ENCODE measurements around the gene NTSR1.

The NTSR1 gene

DNA sequence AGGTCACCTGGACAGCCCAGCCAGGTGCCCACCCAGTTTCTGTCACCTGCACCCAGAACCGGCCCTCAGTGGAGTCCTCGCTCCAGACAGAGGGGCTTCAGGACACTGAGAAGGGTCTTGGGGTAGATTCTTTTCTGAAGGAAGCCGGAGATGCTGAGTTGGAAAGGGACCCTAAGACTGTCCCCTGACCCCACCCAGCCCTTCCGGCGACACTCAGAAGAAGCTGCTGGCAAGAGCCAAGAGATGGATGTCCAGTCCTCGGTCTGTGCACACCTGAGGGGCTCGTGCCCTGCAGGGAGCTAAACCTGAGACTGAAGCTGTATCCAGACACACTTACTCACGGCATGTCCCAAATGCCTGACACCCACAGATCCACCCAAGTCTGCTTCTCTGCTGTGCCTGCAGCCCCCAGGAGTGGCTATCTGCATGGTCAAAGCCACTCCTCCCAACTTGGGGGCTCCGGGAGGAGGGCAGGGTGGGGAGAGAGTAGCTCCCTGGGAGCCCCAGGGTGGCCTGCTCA, 20.2 kb downstream of the NTSR1 start:
- DNase-seq (ENCODE audit: low read depth in 1 of 2, low spot score in 1 of 2): no peak
- in situ Hi-C loops (cut with HindIII; ENCODE audit: low pct_unique_long_range_greater_than_20kb, low sequenced_read_pairs): no loop called here
- TF ChIP-seq JUND (IDR thresholded peaks at IDR 0.05; ENCODE audit: low read depth): no peak

DNA sequence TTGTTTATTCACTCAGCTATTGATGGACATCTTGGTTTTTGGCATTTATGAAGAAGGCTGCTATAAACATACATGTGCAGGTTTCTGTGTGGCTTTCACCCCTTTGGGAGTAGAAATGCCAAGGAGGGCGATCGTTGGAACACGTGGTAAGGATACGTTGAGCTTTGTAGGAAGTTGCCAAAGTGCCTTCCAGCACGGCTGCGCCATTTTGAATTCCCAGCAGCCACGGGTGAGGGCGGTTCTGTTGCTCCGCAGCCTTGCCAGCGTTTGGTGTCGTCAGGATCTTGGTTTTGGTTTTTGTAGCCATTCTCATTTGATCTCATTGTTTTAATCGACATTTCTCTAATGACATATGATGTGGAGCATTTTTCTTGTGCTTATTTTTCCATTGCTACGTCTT, 21.8 kb downstream of the NTSR1 start:
- in situ Hi-C loops (cut with HindIII; ENCODE audit: low pct_unique_long_range_greater_than_20kb, low sequenced_read_pairs): no loop called here
- DNase-seq (ENCODE audit: low read depth in 1 of 2, low spot score in 1 of 2): no peak
- TF ChIP-seq JUND (IDR thresholded peaks at IDR 0.05; ENCODE audit: low read depth): no peak

DNA sequence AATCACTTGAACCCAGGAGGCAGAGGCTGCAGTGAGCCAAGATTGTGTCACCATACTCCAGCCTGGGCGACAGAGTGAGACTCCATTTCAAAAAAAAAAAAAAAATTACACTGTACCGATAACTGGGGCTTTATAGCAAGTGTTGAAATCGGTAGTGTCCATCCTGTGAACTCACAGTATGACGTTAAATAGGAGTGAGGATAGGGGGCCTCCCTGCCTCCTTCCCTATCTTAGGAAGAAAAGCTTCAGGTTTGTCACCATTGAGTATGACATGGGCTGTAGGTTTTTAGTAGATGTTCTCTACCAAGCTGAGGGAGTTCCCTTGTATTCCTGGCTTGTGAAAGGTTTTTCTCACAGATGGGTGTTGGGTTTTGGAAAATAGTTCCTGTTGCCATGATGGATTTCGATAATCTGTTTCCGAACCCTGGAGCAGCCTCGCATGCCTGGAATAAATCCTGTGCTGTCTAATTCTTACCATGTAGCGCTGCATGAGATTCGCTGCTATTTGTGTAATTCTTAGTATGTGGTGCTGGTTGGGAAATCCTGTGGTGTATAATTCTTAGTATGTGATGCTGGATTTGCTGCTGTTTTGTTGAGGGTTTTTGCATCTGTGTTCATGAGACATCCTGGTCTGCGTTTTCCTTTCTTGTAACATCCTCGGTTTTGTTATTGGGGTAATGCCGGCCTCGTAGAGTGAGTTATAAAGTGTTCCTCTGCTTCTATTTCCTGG, 23.6 kb downstream of the NTSR1 start:
- no peak for TF ChIP-seq JUND (IDR thresholded peaks at IDR 0.05; ENCODE audit: low read depth)
- DNase-seq (ENCODE audit: low read depth in 1 of 2, low spot score in 1 of 2): no peak
- in situ Hi-C loops (cut with HindIII; ENCODE audit: low pct_unique_long_range_greater_than_20kb, low sequenced_read_pairs): no loop called here

DNA sequence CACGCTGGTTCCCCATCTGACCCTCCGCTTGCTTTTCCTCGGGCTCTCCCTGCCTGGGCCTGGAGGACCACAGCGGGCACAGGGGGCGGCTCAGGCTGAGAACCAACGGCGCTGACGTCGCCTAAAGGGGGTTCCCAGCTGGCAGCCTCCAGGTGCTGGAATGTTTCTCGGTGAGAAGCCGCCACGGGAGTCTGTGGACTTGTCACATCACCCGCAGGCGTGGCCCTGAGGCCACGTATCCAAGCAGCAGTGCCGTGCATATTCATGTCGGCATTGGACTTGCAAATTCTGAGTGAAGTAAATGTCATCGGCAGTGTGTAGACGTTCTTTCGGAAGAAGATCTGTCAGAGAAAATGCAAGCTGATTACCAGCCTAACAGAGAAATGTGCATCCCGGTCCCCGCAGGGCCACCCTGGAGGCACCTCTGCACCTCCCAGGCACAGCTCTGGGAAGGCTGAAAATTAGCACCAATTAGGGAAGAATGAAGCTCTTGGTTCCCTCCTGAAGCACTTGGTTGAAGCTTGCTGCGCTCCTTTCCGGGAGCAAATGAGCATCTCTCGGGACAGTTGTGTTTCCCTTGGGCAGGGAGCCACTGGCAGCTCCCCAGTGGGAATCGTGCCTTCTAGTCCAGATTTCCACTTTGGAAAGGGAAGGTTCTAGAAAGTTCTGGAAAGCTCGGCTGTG, 24.3 kb downstream of the NTSR1 start:
- no peak for TF ChIP-seq JUND (IDR thresholded peaks at IDR 0.05; ENCODE audit: low read depth)
- in situ Hi-C loops (cut with HindIII; ENCODE audit: low pct_unique_long_range_greater_than_20kb, low sequenced_read_pairs): no loop called here
- DNase-seq (ENCODE audit: low read depth in 1 of 2, low spot score in 1 of 2): no peak

DNA sequence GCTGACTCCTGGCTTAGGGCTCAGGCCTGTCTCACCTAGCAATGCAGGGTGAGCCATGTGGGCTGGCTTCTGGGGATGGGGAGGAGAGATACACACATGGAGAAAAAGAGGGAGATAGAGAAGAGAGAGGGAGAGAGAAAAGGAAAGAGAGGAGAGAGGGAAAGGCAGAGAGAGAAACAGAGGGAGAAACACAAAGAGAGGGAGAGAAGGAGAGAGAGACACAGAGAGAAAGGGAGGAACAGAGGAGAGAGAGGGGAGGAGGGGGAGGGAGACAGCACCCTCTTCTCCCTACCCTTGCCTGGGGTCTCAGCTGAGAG, 24.8 kb downstream of the NTSR1 start:
- DNase-seq (ENCODE audit: low read depth in 1 of 2, low spot score in 1 of 2): no peak
- in situ Hi-C loops (cut with HindIII; ENCODE audit: low pct_unique_long_range_greater_than_20kb, low sequenced_read_pairs): no loop called here
- no peak for TF ChIP-seq JUND (IDR thresholded peaks at IDR 0.05; ENCODE audit: low read depth)

DNA sequence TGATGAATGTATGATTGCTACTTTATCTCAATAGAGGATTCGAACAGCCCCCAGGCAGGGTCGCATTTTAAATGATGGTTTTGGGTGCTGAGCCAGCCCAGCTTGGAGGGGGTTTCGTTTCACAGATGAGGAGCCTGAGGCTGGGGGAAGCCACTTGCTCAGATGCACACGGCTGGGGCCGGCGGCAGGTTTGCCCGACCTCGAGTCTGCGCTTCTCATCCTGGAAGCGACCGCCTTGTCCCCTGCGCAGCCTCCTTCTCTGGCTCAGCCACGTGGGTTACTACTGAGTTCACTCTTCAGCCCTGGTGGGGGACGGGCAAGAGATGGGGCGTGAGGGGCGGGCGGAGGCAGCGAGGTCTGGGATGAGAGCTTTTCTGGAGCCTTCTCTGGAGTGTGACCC, 25.3 kb downstream of the NTSR1 start:
- TF ChIP-seq JUND (IDR thresholded peaks at IDR 0.05; ENCODE audit: low read depth): no peak
- in situ Hi-C loops (cut with HindIII; ENCODE audit: low pct_unique_long_range_greater_than_20kb, low sequenced_read_pairs): no loop called here
- DNase-seq (ENCODE audit: low read depth in 1 of 2, low spot score in 1 of 2): no peak

DNA sequence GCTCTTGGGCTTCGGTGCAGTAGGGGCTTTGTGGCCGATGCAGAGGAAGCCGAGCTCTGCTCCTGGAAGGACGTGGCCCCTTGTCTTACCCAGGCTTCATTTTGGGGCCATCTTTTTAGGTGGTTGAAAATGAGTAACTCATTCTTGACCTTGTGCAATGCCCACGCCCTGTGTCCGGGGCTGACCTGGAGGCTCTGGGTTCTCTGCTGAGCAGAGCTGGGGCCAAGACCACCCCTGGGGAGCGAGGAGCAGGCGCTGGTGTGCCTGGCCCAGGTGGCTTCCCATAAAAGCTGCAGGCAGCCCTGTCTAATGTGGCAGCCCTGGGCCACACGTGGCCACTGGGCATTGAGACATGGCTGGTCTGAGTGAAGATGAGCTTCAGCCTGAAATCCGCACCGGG, 25.7 kb downstream of the NTSR1 start:
- in situ Hi-C loops (cut with HindIII; ENCODE audit: low pct_unique_long_range_greater_than_20kb, low sequenced_read_pairs): no loop called here

DNA sequence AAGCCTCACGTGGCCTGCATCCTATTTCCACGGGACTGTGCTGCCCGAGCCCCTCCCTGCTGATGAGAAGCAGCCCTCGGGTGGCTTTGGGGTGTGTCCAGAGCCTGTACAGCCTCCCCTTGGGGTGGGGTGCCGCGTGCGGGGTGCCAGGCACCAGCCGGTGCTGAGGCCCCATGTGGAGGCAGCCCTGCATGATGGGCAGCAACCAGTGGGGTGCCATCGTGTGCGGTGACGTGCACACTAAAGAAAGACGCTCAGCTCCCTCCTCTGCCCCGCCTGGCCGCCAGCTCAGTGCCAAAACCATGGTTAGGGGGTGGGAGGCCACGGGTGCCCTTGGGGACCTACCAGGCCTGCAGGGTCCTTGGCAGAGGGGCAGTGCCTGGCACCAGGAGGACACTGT, 26.2 kb downstream of the NTSR1 start:
- in situ Hi-C loops (cut with HindIII; ENCODE audit: low pct_unique_long_range_greater_than_20kb, low sequenced_read_pairs): no loop called here
- no peak for DNase-seq (ENCODE audit: low read depth in 1 of 2, low spot score in 1 of 2)

More for the DNA sequence above, 25.7 kb downstream of the NTSR1 start:
- no peak for DNase-seq (ENCODE audit: low read depth in 1 of 2, low spot score in 1 of 2)
- no peak for TF ChIP-seq JUND (IDR thresholded peaks at IDR 0.05; ENCODE audit: low read depth)

DNA sequence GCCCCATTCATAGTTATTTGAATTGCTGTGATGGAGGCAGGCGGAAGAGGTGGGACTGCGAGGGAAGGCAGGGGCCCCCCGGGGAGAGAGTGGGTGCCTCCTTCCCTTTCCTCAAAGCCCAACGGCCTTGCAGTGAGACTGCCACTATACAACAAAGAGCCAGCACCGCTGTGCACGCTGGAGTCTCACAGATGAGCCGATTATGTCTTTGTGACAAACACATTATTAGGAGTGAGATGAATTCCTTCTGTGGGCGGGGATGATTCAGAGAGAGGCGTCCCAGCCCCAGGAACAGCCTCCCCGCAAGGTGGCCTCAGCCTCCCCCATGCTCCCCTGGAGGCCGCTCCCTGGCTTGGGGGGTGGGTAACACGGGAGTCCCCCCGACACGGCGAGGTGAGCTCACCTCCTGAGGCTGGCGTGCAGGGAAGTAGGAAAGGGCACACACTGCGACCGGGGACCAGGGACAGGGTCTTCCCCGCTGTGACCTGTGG, 26.7 kb downstream of the NTSR1 start:
- no peak for DNase-seq (ENCODE audit: low read depth in 1 of 2, low spot score in 1 of 2)
- TF ChIP-seq JUND (IDR thresholded peaks at IDR 0.05; ENCODE audit: low read depth): no peak
- in situ Hi-C loops (cut with HindIII; ENCODE audit: low pct_unique_long_range_greater_than_20kb, low sequenced_read_pairs): no loop called here

More for the DNA sequence above, 26.2 kb downstream of the NTSR1 start:
- no peak for TF ChIP-seq JUND (IDR thresholded peaks at IDR 0.05; ENCODE audit: low read depth)

DNA sequence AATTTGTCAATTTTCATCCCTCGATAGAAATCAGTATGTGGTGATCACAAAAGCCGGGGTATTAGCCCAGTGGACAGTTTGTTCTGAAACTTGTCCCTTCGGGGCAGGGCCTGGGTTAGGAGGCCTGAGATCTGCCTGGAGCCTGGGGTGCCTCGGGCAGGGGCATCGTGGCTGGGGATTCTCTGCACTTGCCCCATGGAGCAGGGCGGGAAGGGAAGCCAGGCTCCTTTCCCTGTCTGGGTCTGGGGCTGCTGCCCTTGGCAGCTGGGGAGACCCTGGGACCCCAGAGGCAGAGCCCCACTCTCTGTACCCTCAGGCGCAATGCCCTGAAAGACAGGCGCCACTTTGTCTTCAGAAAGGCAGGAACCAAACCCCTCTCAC, 27.4 kb downstream of the NTSR1 start:
- in situ Hi-C loops (cut with HindIII; ENCODE audit: low pct_unique_long_range_greater_than_20kb, low sequenced_read_pairs): no loop called here
- DNase-seq (ENCODE audit: low read depth in 1 of 2, low spot score in 1 of 2): no peak
- TF ChIP-seq JUND (IDR thresholded peaks at IDR 0.05; ENCODE audit: low read depth): no peak

DNA sequence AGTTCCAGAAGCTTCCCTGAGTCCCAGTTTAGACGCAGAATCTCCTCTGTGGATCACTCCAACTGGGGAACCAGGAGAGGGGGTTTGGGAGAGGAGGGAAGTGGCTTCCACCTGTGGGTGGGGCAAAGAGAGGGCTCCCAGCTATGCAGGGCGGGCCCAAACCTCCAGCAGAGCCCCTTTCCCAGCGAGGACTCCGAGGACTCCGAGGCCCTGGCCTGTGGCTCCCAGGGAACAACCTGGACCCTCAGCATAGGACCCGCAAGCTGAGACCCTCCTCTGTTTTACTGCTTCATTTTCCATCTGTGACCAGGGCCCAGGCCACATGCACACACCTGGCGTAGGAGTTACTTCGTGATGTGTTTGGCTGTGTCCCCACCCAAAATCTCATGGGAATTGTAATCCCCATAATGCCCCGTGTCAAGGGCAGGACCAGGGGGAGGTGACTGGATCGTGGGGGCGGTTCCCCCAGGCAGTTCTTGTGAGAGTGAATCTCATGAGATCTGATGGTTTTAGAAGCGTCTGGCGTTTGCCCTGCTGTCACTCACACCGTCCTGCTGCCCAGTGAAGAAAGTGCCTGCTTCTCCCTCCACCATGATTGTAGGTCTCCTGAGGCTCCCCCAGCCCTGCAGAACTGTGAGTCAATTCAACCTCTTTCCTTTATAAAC, 27.9 kb downstream of the NTSR1 start:
- in situ Hi-C loops (cut with HindIII; ENCODE audit: low pct_unique_long_range_greater_than_20kb, low sequenced_read_pairs): no loop called here
- no peak for DNase-seq (ENCODE audit: low read depth in 1 of 2, low spot score in 1 of 2)

DNA sequence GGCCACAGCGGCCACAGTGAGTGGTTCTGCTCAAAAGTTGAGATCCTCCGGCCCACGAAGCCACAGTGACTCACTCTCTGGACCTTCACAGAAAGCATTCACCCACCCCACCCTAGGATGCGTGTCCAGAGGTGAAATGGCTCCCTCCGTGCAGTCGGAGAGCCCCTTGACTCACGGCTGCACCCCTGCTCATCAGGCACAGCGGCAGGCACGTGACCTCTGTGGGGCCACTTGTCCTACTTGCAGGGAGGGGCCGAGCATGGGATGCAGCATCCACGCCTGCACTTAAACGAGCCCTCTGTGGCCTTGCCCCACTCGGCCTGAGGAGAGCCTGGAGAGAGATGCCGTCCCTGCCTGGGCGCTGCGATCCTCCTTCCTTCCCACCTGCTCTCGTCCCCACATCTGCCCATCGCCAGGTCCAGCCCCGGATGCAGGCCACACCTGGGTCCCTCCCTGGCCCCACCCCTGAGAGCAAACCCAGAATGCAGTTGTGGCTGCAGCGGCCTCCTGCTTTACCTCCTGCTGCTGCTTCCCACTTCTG, 28.7 kb downstream of the NTSR1 start:
- no peak for DNase-seq (ENCODE audit: low read depth in 1 of 2, low spot score in 1 of 2)
- TF ChIP-seq JUND (IDR thresholded peaks at IDR 0.05; ENCODE audit: low read depth): no peak
- in situ Hi-C loops (cut with HindIII; ENCODE audit: low pct_unique_long_range_greater_than_20kb, low sequenced_read_pairs): no loop called here

More for the DNA sequence above, 27.9 kb downstream of the NTSR1 start:
- no peak for TF ChIP-seq JUND (IDR thresholded peaks at IDR 0.05; ENCODE audit: low read depth)

All from T47D (cell line).